MM.1S (cell line): ENCODE results near the gene ZEB2.

ENCODE experiments used
- DNase-seq: peaks from one replicate; pipeline ENCODE4 v3.0.0-alpha.2; 2015
- H2AFZ ChIP-seq: fragments of 300-600 bp; sonication (generic); 2 replicates; pipeline ENCODE4 v1.6.0; 2016; ENCODE audit warnings: antibody characterized with exemption, low read length
- H3F3A ChIP-seq: fragments of 300-600 bp; sonication (generic); 2 replicates; pipeline ENCODE4 v1.6.1; 2016; ENCODE audit warnings: mild to moderate bottlenecking, antibody characterized with exemption, low read length, moderate library complexity, mixed read lengths; ENCODE audit not compliant: insufficient read depth
- H3K27ac ChIP-seq: fragments of 300-600 bp; sonication (generic); 2 replicates; pipeline ENCODE4 v1.5.1; 2016; ENCODE audit warnings: mild to moderate bottlenecking, low read length
- H3K27me3 ChIP-seq: fragments of 300-600 bp; sonication (generic); replicated peaks from 2 replicates; pipeline ENCODE4 v1.6.0; 2016; ENCODE audit warnings: low read length; ENCODE audit not compliant: insufficient read depth
- H3K36me3 ChIP-seq: fragments of 300-600 bp; sonication (generic); replicated peaks from 2 replicates; pipeline ENCODE4 v1.6.1; 2016; ENCODE audit warnings: mild to moderate bottlenecking, low read length, mixed read lengths; ENCODE audit not compliant: insufficient read depth
- H3K4me1 ChIP-seq: fragments of 300-600 bp; sonication (generic); 2 replicates; pipeline ENCODE4 v1.6.1; 2016; ENCODE audit warnings: low read length, mixed read lengths
- H3K4me2 ChIP-seq: fragments of 300-600 bp; sonication (generic); 2 replicates; pipeline ENCODE4 v1.6.0; 2016; ENCODE audit warnings: low read depth, low read length
- H3K4me3 ChIP-seq: fragments of 300-600 bp; sonication (generic); 2 replicates; pipeline ENCODE4 v1.5.1; 2016; ENCODE audit warnings: low read length, mixed read lengths
- H3K79me2 ChIP-seq: fragments of 300-600 bp; sonication (generic); 2 replicates; pipeline ENCODE4 v1.6.1; 2016; ENCODE audit warnings: mixed run types, low read length, mixed read lengths
- H3K9ac ChIP-seq: fragments of 300-600 bp; sonication (generic); 2 replicates; pipeline ENCODE4 v1.6.1; 2016; ENCODE audit warnings: low read length, mixed read lengths
- H3K9me2 ChIP-seq: fragments of 300-600 bp; sonication (generic); replicated peaks from 2 replicates; pipeline ENCODE4 v1.6.1; 2016; ENCODE audit warnings: mild to moderate bottlenecking, low read length, mixed read lengths; ENCODE audit not compliant: insufficient read depth
- H3K9me3 ChIP-seq: fragments of 300-600 bp; sonication (generic); replicated peaks from 2 replicates; pipeline ENCODE4 v1.6.1; 2016; ENCODE audit warnings: mild to moderate bottlenecking, low read length, mixed read lengths; ENCODE audit not compliant: insufficient read depth
- H4K20me1 ChIP-seq: fragments of 300-600 bp; sonication (generic); 2 replicates; pipeline ENCODE4 v1.6.1; 2016; ENCODE audit warnings: mild to moderate bottlenecking, low read length, moderate library complexity, mixed read lengths; ENCODE audit not compliant: insufficient read depth
- CTCF ChIP-seq: fragments of 300-600 bp; sonication (generic); IDR thresholded peaks from 2 replicates; pipeline ENCODE4 v1.5.1; 2016; ENCODE audit warnings: antibody characterized with exemption, low read length, mixed read lengths
- EZH2 ChIP-seq: fragments of 300-600 bp; sonication (generic); optimal IDR thresholded peaks from 2 replicates; pipeline ENCODE3; 2017; ENCODE audit warnings: low read depth, mild to moderate bottlenecking, antibody characterized with exemption, low read length, mixed read lengths
- EZH2phosphoT487 ChIP-seq: fragments of 300-600 bp; sonication (generic); IDR thresholded peaks from 2 replicates; pipeline ENCODE4 v1.6.1; 2018; ENCODE audit warnings: antibody characterized with exemption, low read length

Gene ZEB2

GRCh38 chr2:144341538-144341937, 178.4 kb downstream of the ZEB2 start:
- Histone ChIP-seq H3K9ac (no peak overlapping the region), H3K4me1 (no peaks in the 10 kb centered on the region), H3K9me2 (no peaks in the 10 kb centered on the region), H3F3A (no peaks in the 10 kb centered on the region), H3K79me2 (no peaks in the 10 kb centered on the region), H3K9me3 (no peaks in the 10 kb centered on the region), H3K36me3 (no peaks in the 10 kb centered on the region), H3K27me3 (no peaks in the 10 kb centered on the region), H3K4me3 (no peak overlapping the region), H2AFZ (no peak overlapping the region), H3K4me2 (no peak overlapping the region), H3K27ac (no peak overlapping the region), H4K20me1 (no peaks in the 10 kb centered on the region)
- TF ChIP-seq EZH2phosphoT487 (no peak), EZH2 (no peak), CTCF (no peak)
- no peak for DNase-seq

GRCh38 chr2:144339048-144339447, 180.9 kb downstream of the ZEB2 start:
- Histone ChIP-seq H3K9me2 (no peaks in the 10 kb centered on the region), H3K4me1 (no peaks in the 10 kb centered on the region), H3K9ac (no peak overlapping the region), H3K36me3 (no peaks in the 10 kb centered on the region), H3F3A (no peaks in the 10 kb centered on the region), H3K4me2 (no peak overlapping the region), H2AFZ (no peak overlapping the region), H3K27ac (no peak overlapping the region), H3K27me3 (no peaks in the 10 kb centered on the region), H4K20me1 (no peaks in the 10 kb centered on the region), H3K4me3 (no peak overlapping the region), H3K79me2 (no peaks in the 10 kb centered on the region), H3K9me3 (no peaks in the 10 kb centered on the region)
- TF ChIP-seq EZH2phosphoT487, result no peak
- TF ChIP-seq CTCF, result no peak
- TF ChIP-seq EZH2, result no peak
- DNase-seq, result no peak

GRCh38 chr2:144334551-144334950, 185.4 kb downstream of the ZEB2 start:
- Histone ChIP-seq H3K9me2 (no peaks in the 10 kb centered on the region), H3K9me3 (no peaks in the 10 kb centered on the region), H3K4me1 (0 out of 2 replicates have a peak, but pooled peaks cover 4% of the 10 kb centered on the region), H3K4me3 (no peak overlapping the region), H2AFZ (no peak overlapping the region), H4K20me1 (no peaks in the 10 kb centered on the region), H3K27ac (no peak overlapping the region), H3K79me2 (no peaks in the 10 kb centered on the region), H3K36me3 (no peaks in the 10 kb centered on the region), H3F3A (no peaks in the 10 kb centered on the region), H3K4me2 (no peak overlapping the region), H3K27me3 (no peaks in the 10 kb centered on the region), H3K9ac (no peak overlapping the region)
- TF ChIP-seq EZH2phosphoT487 (no peak), EZH2 (no peak), CTCF (no peak)
- no peak for DNase-seq
